ENCODE results near the gene EPB41L4B. TPM values are rescaled to one million over a fixed set of nuclear protein-coding genes. Genes with fewer than 3 reads are reported as not detected.
"Not testable (repeated sequence)": the region's sequence is repeated elsewhere in the genome, so short reads cannot be mapped to it uniquely, and the experiment has no call there.

EPB41L4B gene
- total RNA-seq, 1 experiment from 2014 or later, result 0.55 TPM

- in situ Hi-C loops (cut with HindIII; ENCODE audit: low pct_unique_long_range_greater_than_20kb, low sequenced_read_pairs), result no loop called here
- DNase-seq (ENCODE audit: low read depth, low spot score), result no peak
Observed at GRCh38 chr9:109241207-109241606, 79.7 kb downstream of the EPB41L4B start.

- in situ Hi-C loops (cut with HindIII; ENCODE audit: low pct_unique_long_range_greater_than_20kb, low sequenced_read_pairs), result no loop called here
- no peak for DNase-seq (ENCODE audit: low read depth, low spot score)
Observed at GRCh38 chr9:109239240-109239639, 81.6 kb downstream of the EPB41L4B start.

- in situ Hi-C loops (cut with HindIII; ENCODE audit: low pct_unique_long_range_greater_than_20kb, low sequenced_read_pairs), result no loop called here
- no peak for DNase-seq (ENCODE audit: low read depth, low spot score)
Observed at GRCh38 chr9:109238655-109239054, 82.2 kb downstream of the EPB41L4B start.

GRCh38 chr9:109238125-109238524 is 82.7 kb downstream of the EPB41L4B start:
- no peak for DNase-seq (ENCODE audit: low read depth, low spot score)
- in situ Hi-C loops (cut with HindIII; ENCODE audit: low pct_unique_long_range_greater_than_20kb, low sequenced_read_pairs), result no loop called here

GRCh38 chr9:109232449-109233237 is 88.2 kb downstream of the EPB41L4B start:
- in situ Hi-C loops (cut with HindIII; ENCODE audit: low pct_unique_long_range_greater_than_20kb, low sequenced_read_pairs), result no loop called here
- DNase-seq (ENCODE audit: low read depth, low spot score), result no peak

GRCh38 chr9:109231593-109231992 is 89.3 kb downstream of the EPB41L4B start:
- in situ Hi-C loops (cut with HindIII; ENCODE audit: low pct_unique_long_range_greater_than_20kb, low sequenced_read_pairs), result no loop called here

GRCh38 chr9:109230277-109230676 is 90.6 kb downstream of the EPB41L4B start:
- no peak for DNase-seq (ENCODE audit: low read depth, low spot score)
- in situ Hi-C loops (cut with HindIII; ENCODE audit: low pct_unique_long_range_greater_than_20kb, low sequenced_read_pairs), result no loop called here

More at GRCh38 chr9:109231593-109231992, 89.3 kb downstream of the EPB41L4B start:
- no peak for DNase-seq (ENCODE audit: low read depth, low spot score)

- in situ Hi-C loops (cut with HindIII; ENCODE audit: low pct_unique_long_range_greater_than_20kb, low sequenced_read_pairs), result no loop called here
- no peak for DNase-seq (ENCODE audit: low read depth, low spot score)
Observed at GRCh38 chr9:109229682-109230081, 91.2 kb downstream of the EPB41L4B start.

GRCh38 chr9:109228093-109228642 is 92.7 kb downstream of the EPB41L4B start:
- in situ Hi-C loops (cut with HindIII; ENCODE audit: low pct_unique_long_range_greater_than_20kb, low sequenced_read_pairs), result no loop called here
- DNase-seq (ENCODE audit: low read depth, low spot score), result no peak

- DNase-seq (ENCODE audit: low read depth, low spot score), result no peak
- in situ Hi-C loops (cut with HindIII; ENCODE audit: low pct_unique_long_range_greater_than_20kb, low sequenced_read_pairs), result no loop called here
Observed at GRCh38 chr9:109225629-109226028, 95.2 kb downstream of the EPB41L4B start.

- no peak for DNase-seq (ENCODE audit: low read depth, low spot score)
- in situ Hi-C loops (cut with HindIII; ENCODE audit: low pct_unique_long_range_greater_than_20kb, low sequenced_read_pairs), result no loop called here
Observed at GRCh38 chr9:109224751-109225150, 96.1 kb downstream of the EPB41L4B start.

GRCh38 chr9:109218242-109218641 is 102.6 kb downstream of the EPB41L4B start:
- DNase-seq (ENCODE audit: low read depth, low spot score); in situ Hi-C loops (cut with HindIII; ENCODE audit: low pct_unique_long_range_greater_than_20kb, low sequenced_read_pairs): not testable (repeated sequence)

- in situ Hi-C loops (cut with HindIII; ENCODE audit: low pct_unique_long_range_greater_than_20kb, low sequenced_read_pairs), result no loop called here
- no peak for DNase-seq (ENCODE audit: low read depth, low spot score)
Observed at GRCh38 chr9:109214414-109214813, 106.4 kb downstream of the EPB41L4B start.

GRCh38 chr9:109213285-109214121 is 107.4 kb downstream of the EPB41L4B start:
- DNase-seq (ENCODE audit: low read depth, low spot score), result no peak
- in situ Hi-C loops (cut with HindIII; ENCODE audit: low pct_unique_long_range_greater_than_20kb, low sequenced_read_pairs), result no loop called here

- in situ Hi-C loops (cut with HindIII; ENCODE audit: low pct_unique_long_range_greater_than_20kb, low sequenced_read_pairs), result no loop called here
- no peak for DNase-seq (ENCODE audit: low read depth, low spot score)
Observed at GRCh38 chr9:109212768-109213167, 108.1 kb downstream of the EPB41L4B start.

GRCh38 chr9:109206670-109207069 is 114.2 kb downstream of the EPB41L4B start:
- DNase-seq (ENCODE audit: low read depth, low spot score), result no peak
- in situ Hi-C loops (cut with HindIII; ENCODE audit: low pct_unique_long_range_greater_than_20kb, low sequenced_read_pairs), result no loop called here

GRCh38 chr9:109205526-109205925 is 115.3 kb downstream of the EPB41L4B start:
- in situ Hi-C loops (cut with HindIII; ENCODE audit: low pct_unique_long_range_greater_than_20kb, low sequenced_read_pairs), result no loop called here
- DNase-seq (ENCODE audit: low read depth, low spot score), result no peak

GRCh38 chr9:109203761-109204360 is 117.0 kb downstream of the EPB41L4B start:
- in situ Hi-C loops (cut with HindIII; ENCODE audit: low pct_unique_long_range_greater_than_20kb, low sequenced_read_pairs), result no loop called here
- DNase-seq (ENCODE audit: low read depth, low spot score), result no peak

Measured in SK-MEL-5 (cell line).